ENCODE measurements around the gene MST1R.

GRCh38 chr3:49841806-49842205 is 61.9 kb downstream of the MST1R start:
- no peak for TF ChIP-seq CTCF (IDR thresholded peaks at IDR 0.05)
- no peak for TF ChIP-seq ZFX (IDR thresholded peaks at IDR 0.05; ENCODE audit: borderline replicate concordance)
